Measurements from ENCODE around the gene MAP1LC3B2. TPM values are rescaled to one million over a fixed set of nuclear protein-coding genes. Genes with fewer than 3 reads are reported as not detected.

MAP1LC3B2 gene
- total RNA-seq, 2 experiments from 2014 or later = not detected

DNA sequence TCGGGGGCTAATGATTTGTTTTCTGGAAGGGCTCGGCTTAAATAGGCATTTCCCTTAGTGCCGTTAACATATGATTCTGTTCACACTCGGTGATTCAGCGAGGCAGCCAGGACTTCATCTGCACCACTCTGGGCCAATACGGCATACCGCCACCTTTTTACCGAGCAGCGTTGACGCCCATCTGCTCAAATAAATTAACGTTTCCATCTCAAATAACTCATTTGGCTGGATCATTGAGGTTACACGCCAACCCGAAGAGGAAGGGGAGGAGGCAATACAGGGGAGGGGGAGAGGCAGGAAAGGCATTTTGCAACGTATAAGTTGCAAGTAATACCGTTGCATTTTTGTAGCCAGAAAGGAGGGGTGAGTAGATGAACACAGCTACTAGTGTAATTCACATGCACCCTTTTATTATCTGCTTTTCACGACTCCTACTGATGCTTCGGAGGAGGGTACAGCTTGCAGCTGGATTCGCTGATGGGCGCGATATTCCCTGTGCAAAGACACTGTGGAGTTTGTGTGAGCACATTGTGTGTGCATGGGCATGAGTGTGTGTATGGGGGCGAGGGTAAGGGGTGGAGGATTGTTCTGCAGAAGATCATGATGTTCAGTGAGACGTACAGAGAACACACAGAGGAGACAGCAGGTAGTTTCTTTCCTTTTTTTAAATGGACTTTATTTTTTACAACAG, 45.9 kb downstream of the MAP1LC3B2 start:
- no peak for TF ChIP-seq EZH2phosphoT487 (IDR thresholded peaks at IDR 0.05; ENCODE audit: borderline replicate concordance, low read depth, low read length)
- TF ChIP-seq, protein P1, sequence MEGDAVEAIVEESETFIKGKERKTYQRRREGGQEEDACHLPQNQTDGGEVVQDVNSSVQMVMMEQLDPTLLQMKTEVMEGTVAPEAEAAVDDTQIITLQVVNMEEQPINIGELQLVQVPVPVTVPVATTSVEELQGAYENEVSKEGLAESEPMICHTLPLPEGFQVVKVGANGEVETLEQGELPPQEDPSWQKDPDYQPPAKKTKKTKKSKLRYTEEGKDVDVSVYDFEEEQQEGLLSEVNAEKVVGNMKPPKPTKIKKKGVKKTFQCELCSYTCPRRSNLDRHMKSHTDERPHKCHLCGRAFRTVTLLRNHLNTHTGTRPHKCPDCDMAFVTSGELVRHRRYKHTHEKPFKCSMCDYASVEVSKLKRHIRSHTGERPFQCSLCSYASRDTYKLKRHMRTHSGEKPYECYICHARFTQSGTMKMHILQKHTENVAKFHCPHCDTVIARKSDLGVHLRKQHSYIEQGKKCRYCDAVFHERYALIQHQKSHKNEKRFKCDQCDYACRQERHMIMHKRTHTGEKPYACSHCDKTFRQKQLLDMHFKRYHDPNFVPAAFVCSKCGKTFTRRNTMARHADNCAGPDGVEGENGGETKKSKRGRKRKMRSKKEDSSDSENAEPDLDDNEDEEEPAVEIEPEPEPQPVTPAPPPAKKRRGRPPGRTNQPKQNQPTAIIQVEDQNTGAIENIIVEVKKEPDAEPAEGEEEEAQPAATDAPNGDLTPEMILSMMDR (conservative IDR thresholded peaks at IDR 0.05; ENCODE audit: low read length) = no peak
- CTCF ChIA-PET (ENCODE audit: unreplicated experiment) = no interaction called here
- Histone ChIP-seq H3K27ac (ENCODE audit: low read depth, low read length, poor library complexity, severe bottlenecking) (no peak overlapping the region), H3K79me2 (ENCODE audit: insufficient read depth, low read depth, low read length) (no peaks in the 10 kb centered on the region), H2AFZ (ENCODE audit: low read length) (no peak overlapping the region), H4K20me1 (ENCODE audit: insufficient read depth, low read length) (no peaks in the 10 kb centered on the region), H3K9me2 (ENCODE audit: insufficient read depth, low read length) (no peaks in the 10 kb centered on the region), H3K36me3 (ENCODE audit: insufficient read depth, low read length) (no peaks in the 10 kb centered on the region), H3K4me3 (ENCODE audit: low read depth, low read length, poor library complexity, severe bottlenecking) (no peak overlapping the region), H3K4me2 (ENCODE audit: low read length) (no peak overlapping the region), H3K4me1 (ENCODE audit: insufficient read depth, low read length, poor library complexity, severe bottlenecking) (no peaks in the 10 kb centered on the region), H3K9me3 (ENCODE audit: low read length) (no peaks in the 10 kb centered on the region)
- intact Hi-C loops (cut with micrococcal nuclease; ENCODE audit: unreplicated experiment) = loop anchor here (10.0 kb wide), 1 partner anchor 610 kb away; no protein-coding TSS in a partner anchor
- DNase-seq (ENCODE audit: low spot score) = no peak
- no TSS peak for BruUV-seq (replicated peaks)
- POLR2A ChIA-PET = no interaction called here

DNA sequence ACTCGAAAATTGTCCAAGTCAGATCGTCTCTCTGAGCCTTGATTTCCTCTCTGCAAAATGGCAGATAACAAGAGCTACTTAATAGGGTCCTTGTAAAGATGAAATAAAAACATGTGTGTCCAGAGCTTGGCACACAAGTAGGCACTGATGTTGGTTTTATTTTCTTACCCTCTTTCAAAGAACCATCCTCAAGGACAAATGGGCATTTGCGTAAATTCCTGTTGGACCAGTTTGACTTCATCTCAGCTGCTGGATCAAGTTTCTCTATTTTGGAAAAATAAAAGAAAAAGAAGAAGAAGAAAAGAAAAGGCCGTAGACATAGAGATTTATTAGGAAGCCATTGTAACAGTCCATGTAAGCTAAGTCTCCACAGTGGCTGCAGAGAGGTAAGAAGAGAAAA, 47.2 kb downstream of the MAP1LC3B2 start:
- DNase-seq (ENCODE audit: low spot score) = no peak
- Histone ChIP-seq H3K4me3 (ENCODE audit: low read depth, low read length, poor library complexity, severe bottlenecking) (no peak overlapping the region), H3K36me3 (ENCODE audit: insufficient read depth, low read length) (no peaks in the 10 kb centered on the region), H3K79me2 (ENCODE audit: insufficient read depth, low read depth, low read length) (no peaks in the 10 kb centered on the region), H4K20me1 (ENCODE audit: insufficient read depth, low read length) (no peaks in the 10 kb centered on the region), H3K9me2 (ENCODE audit: insufficient read depth, low read length) (no peaks in the 10 kb centered on the region), H2AFZ (ENCODE audit: low read length) (no peak overlapping the region), H3K4me2 (ENCODE audit: low read length) (no peak overlapping the region), H3K9me3 (ENCODE audit: low read length) (no peaks in the 10 kb centered on the region), H3K4me1 (ENCODE audit: insufficient read depth, low read length, poor library complexity, severe bottlenecking) (no peaks in the 10 kb centered on the region), H3K27ac (ENCODE audit: low read depth, low read length, poor library complexity, severe bottlenecking) (no peak overlapping the region)
- BruUV-seq (replicated peaks) = no TSS peak
- intact Hi-C loops (cut with micrococcal nuclease; ENCODE audit: unreplicated experiment) = loop anchor here (10.0 kb wide), 1 partner anchor 612 kb away; no protein-coding TSS in a partner anchor
- ChIA-PET POLR2A (interaction anchor here (0.7 kb wide), 2 partner anchors 15 to 1640 kb away, joined by 3 read pairs; no protein-coding TSS in a partner anchor), CTCF (ENCODE audit: unreplicated experiment) (no interaction called here)
- no peak for TF ChIP-seq EZH2phosphoT487 (IDR thresholded peaks at IDR 0.05; ENCODE audit: borderline replicate concordance, low read depth, low read length)
- TF ChIP-seq, protein P1 (conservative IDR thresholded peaks at IDR 0.05; ENCODE audit: low read length) = no peak

DNA sequence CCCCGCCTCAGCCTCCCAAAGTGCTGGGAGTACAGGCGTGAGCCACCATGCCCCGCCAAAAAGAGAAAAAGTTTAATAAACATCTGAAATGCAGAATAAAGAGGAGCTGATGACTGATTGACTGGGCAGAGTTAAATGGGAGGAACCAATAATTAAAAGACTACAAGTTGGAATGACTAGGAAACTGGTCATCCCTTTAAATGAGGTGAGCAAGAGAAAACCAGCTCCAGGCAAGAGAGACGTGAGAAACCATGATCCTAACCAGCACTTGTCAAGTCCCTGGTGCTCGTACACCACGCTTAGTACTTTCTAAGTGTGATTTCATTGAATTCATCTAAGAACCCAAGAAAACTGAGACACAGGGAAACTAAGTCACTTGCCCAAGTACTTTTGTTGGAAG, 47.9 kb downstream of the MAP1LC3B2 start:
- POLR2A ChIA-PET = no interaction called here
- H3K4me3 ChIP-seq (ENCODE audit: low read depth, low read length, poor library complexity, severe bottlenecking) = no peak overlapping the region

More for the DNA sequence above, 47.9 kb downstream of the MAP1LC3B2 start:
- intact Hi-C loops (cut with micrococcal nuclease; ENCODE audit: unreplicated experiment) = loop anchor here (10.0 kb wide), 1 partner anchor 612 kb away; no protein-coding TSS in a partner anchor
- no peak for DNase-seq (ENCODE audit: low spot score)
- Histone ChIP-seq H4K20me1 (ENCODE audit: insufficient read depth, low read length) (no peaks in the 10 kb centered on the region), H3K4me2 (ENCODE audit: low read length) (no peak overlapping the region), H3K4me1 (ENCODE audit: insufficient read depth, low read length, poor library complexity, severe bottlenecking) (no peaks in the 10 kb centered on the region), H2AFZ (ENCODE audit: low read length) (no peak overlapping the region), H3K36me3 (ENCODE audit: insufficient read depth, low read length) (no peaks in the 10 kb centered on the region), H3K79me2 (ENCODE audit: insufficient read depth, low read depth, low read length) (no peaks in the 10 kb centered on the region), H3K27ac (ENCODE audit: low read depth, low read length, poor library complexity, severe bottlenecking) (no peak overlapping the region), H3K9me2 (ENCODE audit: insufficient read depth, low read length) (no peaks in the 10 kb centered on the region), H3K9me3 (ENCODE audit: low read length) (no peaks in the 10 kb centered on the region)
- no TSS peak for BruUV-seq (replicated peaks)
- TF ChIP-seq, protein P1 (conservative IDR thresholded peaks at IDR 0.05; ENCODE audit: low read length) = no peak
- no peak for TF ChIP-seq EZH2phosphoT487 (IDR thresholded peaks at IDR 0.05; ENCODE audit: borderline replicate concordance, low read depth, low read length)
- CTCF ChIA-PET (ENCODE audit: unreplicated experiment) = no interaction called here
